Stimulated activated CD4-positive, alpha-beta T cell treated with anti-CD3 and anti-CD28 coated beads, Interleukin-15, amount 100 ng/mL, for 48 hours (primary cell): Measurements from ENCODE around the gene TIMM22.
"Not testable (repeated sequence)": the region's sequence is repeated elsewhere in the genome, so short reads cannot be mapped to it uniquely, and the experiment has no call there.

Source experiments
- DNase-seq, 2 donors: peaks; one replicate each; pipeline ENCODE4 v3.0.0-alpha.2; 2020; ENCODE audit warnings: low read depth in 2 of 2

The TIMM22 gene

DNA sequence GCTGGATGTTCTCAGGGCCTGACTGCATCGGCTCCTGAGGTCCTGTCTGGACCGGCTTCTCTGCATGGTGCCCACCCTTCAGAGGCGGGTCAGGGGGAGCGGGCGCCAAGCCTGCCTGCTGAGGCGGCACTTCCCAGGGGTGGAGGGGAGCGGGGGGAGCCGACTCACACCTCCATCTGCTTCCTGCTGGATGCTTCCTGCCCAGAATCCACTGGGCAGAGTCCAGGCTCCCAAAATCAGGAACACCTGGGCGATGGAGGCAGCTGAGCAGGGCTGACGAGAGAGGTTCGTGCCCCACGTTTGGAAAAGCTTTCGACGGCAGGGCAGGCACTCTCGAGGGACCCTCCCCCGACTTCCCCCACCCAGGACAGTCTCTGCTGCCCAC is 42.2 kb downstream of the TIMM22 start:
- no peak for DNase-seq

DNA sequence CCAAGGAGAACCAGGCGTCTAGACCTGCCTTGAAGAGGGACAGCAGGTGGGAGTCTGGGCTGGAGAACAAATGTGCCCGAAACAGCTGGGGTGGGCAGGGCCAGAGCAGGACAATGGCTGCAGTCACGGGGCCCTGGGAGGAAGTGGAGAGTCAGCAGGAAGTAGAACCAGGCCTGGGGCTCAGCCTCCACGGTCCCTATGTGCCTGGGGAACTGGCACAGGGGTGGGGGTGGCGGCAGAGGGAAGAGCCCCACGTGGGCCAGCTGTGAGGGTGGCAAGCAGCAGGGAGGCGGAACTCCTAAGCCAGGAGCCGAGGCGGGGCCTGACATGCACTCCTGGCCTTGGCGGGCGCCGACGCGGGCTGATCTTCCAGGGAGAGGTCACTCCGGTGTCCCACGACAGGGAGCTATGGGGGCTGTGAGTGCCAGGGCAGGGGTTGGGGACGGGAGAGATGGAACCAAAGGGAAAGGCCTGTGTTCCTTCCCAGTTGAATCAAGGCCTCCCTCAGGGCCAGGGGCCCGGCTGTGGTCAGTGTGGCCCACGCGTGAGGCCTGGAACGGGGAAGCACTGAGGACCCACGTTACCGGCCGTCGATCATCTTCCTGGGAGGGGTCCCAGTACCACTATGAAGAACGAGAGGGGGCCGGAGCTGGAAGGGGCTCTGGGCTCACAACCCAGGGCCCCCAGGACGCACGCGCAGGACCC is 42.7 kb downstream of the TIMM22 start:
- no peak for DNase-seq

DNA sequence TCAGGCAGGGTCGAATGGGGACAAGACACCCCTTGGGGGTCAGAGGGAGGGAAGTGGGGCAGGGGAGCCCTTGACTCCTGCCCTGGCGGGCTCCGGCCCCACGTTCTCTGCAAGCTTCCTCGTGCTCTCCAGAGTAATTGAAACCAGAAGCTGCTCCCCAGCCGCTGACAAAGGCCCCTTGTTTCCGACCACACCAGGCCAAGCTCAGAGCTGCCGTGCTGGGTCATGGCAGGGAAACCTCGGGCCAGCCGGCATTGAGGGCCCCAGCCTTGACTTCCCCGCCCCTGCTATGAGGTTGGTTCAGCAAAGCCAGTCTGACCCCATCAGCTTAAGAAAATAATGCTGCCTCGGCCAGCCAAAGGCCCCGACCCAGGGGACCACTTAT is 43.3 kb downstream of the TIMM22 start:
- no peak for DNase-seq

DNA sequence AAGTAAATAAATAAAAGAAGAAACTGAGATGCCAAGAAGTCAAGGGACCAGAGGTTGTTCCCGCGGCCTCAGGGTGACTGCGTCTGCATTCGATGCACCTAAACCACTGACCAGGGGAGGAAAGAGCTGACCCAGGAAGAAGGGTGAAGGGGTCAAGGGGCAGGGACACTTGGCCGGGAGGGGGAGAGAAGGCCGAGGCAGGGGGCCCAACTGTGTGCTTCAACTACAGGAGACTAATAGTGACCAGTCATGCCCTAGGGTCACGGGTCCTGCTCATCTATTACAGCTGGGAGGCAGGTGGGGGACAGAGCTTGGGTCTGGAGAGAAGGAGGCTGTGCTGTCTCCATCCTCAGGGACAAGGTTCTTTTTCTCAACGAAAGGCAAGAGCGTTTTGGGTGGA is 44.8 kb downstream of the TIMM22 start:
- no peak for DNase-seq

DNA sequence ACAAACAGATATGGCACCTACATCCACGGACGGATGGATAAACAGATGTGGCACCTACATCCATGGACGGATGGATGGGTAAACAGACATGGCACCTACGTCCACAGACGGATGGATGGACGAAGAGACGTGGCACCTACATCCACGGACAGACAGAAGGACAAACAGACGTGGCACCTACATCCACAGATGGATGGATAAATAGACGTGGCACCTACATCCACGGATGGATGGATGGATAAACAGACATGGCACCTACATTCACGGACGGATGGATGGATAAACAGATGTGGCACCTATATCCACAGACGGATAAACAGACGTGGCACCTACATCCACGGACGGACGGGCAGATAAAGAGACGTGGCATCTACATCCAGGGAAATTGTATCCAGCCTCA is 45.6 kb downstream of the TIMM22 start:
- no peak for DNase-seq

DNA sequence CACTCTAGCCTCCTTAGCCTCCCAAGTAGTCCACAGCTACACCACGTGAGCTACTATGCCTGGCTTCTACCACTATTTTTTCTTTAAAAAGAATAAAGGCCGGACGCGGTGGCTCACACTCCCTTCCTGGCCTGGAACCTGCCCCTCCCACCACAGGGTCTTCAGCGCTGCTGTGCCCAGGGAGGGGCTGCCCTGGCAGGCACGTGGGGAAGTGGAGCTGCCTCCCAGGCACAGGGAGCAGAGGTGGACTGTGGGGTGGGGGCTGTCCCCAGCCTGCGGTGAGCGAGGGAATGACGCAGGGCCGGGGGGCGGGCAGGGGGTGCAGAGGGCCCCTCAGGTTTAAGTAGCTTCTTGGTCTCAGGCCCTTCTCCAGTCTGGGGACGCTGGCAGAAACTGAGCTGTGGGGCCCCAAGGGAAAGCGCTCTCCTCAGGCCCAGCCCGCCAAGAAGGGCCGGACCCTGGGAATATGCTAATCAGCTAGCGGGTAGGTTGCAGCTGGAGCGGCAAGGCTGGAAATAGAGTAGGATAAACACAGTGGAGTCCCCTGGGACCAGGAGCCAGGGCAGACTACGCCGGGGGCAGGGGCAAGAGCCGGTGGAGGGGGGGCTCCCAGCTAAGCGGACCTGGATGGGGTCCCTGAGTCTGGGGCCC is 46.8 kb downstream of the TIMM22 start:
- no peak for DNase-seq

DNA sequence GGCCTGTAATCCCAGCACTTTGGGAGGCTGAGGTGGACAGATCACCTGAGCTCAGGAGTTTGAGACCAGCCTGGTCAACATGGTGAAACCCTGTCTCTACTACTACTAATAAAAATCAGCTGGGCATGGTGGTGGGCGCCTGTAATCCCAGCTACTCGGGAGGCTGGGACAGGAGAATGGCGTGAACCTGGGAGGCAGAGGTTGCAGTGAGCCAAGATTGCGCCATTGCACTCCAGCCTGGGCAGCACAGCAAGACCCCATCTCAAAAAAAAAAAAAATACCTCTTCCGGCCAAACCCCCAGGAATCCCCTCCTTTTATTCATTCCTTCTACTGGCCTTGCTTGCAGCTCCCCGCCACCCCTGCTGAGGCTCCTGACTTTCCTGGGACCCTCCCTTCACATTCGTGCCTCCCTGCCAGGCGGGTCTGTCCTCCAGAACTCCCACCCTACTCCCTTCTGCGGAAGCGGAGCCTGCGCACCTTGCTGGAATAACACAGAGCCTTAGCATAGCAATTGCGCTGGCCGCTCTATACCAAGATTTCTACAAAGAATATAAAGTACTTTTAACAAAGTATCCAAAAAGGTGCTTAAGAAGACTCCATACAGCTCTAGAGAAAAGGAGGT is 47.6 kb downstream of the TIMM22 start:
- not testable (repeated sequence) for DNase-seq

DNA sequence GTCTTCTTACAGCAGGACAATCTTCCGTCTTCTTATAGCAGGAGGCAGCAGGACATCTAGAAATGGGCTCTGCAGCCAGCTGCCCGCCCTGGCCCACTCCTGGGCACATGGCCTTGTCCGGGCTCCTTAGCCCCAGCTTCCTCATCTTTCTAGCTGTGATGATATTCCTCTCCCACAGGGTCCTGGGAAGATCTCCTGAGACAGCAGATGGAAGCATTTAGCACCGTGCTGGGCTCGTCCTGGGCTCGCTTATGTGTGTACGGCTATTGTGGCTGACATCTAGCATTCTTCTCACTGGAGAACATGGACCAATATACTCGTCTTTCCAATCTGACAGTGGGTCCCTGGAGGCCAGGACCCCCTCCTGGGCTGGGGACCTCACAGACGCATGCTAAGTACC is 48.5 kb downstream of the TIMM22 start:
- no peak for DNase-seq

DNA sequence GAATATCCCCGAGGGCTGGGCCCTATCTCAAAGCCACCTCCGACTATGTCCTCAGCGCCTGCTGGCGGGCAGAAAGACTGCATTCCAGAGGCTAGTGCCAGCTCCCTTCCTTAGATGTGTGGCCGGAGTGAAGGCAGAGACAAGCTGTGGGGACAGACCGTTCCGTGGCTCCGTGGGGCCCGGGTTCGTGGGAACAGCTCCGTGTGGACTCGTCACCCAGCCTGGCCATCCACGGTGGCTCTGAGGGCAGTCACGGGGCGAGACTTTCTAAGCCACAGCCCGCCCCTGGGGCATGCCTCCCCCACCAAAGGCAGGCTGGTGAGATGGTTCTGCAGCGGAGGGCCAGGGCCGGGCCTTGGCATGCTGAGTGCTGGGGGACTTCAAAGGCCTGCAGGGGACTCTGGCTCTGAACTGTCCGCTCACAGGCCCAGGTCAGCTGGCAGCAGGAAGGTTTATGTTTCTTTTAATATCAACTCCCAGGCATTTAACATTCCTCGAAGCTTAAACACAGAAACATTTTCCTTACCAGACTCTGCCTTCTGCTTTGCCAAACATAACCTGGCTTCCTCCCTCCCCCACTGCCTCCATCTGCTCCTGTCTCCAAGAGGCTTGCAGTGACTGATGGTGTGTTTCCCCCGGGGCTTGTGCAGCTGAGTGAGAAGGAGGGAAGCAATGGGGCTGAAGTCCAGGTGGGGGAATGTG is 50.4 kb downstream of the TIMM22 start:
- no peak for DNase-seq

DNA sequence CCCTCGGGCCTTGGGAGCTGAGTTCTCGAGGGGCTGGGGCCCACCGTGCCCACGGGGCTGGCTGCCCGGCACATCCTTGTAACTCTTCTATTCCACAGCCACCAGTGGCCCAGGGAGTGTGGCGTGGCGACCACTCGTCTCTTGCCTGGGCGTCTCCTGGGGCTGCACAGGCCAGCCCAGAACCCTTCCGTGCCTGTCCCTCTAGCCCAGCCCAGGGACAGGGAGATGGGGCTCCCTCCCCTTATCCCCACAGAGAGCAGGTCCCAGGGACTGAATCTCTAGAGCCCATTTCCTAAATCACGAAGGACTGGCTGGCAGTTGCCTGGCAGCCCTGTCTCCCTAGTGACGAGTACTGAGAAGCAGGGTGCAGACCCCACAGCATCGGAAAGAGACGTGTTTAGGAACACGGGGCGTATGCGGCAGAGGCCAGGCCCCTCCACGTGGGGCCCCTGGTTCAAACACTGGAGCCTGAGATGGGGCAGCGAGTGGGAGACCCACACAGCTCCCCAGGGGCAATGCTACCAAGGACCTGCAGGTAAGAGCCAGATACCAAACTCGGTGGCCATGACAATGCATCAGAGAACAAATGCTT is 51.0 kb downstream of the TIMM22 start:
- no peak for DNase-seq

DNA sequence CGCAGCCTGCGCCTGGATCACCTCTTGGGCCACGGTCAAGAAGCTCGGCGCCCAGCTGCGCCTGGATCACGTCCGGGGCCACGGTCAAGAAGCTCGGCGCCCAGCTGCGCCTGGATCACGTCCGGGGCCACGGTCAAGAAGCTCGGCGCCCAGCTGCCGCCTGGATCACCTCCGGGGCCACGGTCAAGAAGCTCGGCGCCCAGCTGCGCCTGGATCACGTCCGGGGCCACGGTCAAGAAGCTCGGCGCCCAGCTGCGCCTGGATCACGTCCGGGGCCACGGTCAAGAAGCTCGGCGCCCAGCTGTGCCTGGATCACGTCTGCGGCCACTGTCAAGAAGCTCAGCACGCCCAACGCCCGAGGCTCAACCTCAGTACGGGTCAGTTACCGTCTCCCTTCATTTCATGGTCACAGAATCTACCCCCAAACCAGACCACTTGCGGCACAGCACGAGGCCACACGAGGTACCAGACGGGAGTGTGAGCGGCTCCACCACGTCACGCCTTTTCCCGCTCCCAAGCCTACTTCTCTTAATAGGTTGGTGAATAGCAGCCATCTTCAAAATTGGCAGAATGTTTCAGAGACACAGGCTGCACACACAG is 51.7 kb downstream of the TIMM22 start:
- not testable (repeated sequence) for DNase-seq

DNA sequence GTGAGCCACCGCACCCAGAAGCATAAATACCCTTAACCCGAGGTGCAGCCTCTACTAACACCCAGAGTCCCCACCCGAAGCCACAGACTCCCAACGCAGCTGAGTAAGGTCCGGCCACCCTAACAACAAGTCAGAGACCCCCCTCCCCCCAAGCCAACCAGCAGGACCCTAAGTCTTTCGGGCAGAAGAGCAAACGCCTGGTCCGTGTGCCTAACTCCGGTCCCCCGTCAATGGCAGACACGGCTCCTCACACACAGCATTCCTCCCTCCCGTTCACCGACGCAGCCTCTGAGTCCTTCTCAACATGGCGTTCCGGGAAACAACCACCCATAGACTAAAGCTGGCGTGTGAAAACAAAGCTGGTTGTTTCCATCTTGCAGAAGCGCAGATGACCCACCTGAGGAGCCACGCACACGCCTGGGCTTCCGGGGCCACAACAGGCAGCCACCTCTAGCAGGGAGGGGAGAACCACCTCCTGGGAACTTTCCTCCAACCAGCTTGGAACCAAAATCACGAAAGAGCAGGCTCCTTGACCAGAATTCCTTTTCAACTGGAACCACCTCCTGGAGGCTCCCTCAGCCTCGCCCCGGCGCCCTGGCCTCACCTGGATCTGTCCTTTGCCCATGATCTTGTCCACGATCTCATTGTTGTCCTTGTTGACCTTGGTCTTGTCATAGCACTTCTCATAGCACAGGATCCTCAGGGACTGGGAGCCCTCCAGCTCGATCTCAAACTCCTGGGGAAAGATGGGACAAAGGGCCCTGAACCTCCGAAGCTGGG is 52.7 kb downstream of the TIMM22 start:
- DNase-seq = no peak

DNA sequence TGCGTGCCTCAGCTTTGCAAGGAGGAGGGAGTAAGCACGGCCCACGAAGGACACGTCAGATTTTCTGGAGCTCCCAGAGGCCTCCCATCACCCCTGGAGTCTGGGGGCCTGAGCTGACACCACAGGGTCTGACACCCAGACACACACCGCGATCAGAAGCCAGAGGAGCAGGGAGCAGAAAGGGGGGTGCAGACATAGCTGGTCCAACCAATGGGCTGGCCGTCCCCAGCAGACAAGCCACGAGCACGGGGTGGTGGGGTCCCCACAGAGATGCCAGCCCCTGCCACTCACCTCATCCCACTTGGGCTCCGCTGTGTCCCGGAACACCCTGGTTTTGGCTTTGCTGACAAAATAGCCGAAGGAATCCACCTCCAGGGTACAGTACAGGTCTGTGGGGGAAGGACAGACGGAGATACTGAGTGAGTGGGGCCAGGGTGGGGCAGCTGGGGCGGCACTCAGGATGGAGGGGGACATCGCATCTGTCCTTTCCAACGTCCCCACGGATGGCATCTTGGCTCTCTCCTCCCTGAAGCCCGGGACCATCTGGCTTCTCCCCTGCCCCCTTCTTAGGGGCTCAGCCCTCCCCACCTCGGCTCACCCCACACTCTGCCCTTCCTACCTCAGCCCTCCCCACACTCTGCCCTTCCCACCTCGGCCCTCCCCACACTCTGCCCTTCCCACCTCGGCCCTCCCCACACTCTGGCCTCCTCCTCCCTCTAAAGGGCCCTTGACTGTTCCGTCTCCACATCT is 53.5 kb downstream of the TIMM22 start:
- DNase-seq = no peak

DNA sequence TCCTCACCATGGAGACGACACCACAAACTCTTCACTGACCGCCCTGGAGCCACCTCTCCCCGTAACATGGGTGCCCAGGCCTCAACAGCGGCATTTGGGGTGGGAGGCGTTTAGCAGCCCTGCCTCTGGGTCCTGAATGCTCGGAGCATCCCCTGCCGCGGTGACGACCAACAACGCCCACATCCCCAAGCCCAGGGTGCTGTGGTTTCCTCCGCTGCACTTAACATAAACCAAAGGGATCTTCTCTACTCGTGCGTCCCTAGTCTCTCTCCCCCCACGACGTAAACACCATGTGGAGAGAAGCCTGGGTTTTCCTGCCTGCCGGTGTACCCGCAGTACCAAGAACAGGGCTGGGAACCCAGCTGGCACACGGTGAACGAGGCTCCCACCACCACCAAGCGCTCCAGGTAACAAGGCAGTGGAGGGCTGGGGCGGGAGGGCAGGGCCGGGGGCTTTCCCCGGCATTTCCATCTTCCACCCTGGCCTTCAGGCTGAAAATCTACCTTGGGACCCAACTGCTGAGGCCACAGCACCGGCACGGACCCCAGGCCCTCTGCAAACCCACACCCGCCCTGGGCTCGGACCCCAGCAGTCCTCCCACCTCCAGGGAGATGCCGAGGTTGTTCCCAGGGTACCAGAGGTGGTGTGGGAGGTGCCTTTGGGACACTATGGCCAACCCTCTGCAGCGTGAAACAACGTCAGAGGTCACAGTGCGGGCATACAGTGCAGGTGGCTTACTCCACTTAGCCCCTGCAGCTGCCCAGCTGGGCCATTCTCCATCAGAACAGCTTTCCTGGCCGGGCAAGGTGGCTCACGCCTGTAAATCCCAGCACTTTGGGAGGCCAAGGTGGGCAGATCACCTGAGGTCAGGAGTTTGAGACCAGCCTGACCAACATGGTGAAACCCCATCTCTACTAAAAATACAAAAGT is 54.3 kb downstream of the TIMM22 start:
- no peak for DNase-seq
